Measurements from ENCODE around the gene RAI2. TPM values are rescaled to one million over a fixed set of nuclear protein-coding genes. Genes with fewer than 3 reads are reported as not detected.

RAI2 gene
- total RNA-seq, 1 donor from 2014 or later, result 5.7 TPM

- DNase-seq (ENCODE audit: extremely low spot score, unreplicated experiment), result no peak
- H3K4me3 Mint-ChIP-seq, result no peak overlapping the region
- no peak for TF ChIP-seq CTCF (conservative IDR thresholded peaks at IDR 0.05)
- peaks cover 4% of the 10 kb centered on the region for H3K36me3 Mint-ChIP-seq
- no peaks in the 10 kb centered on the region for H3K4me1 Mint-ChIP-seq (ENCODE audit: unreplicated experiment)
- H3K27me3 Mint-ChIP-seq, result no peaks in the 10 kb centered on the region
- peaks cover 4% of the 10 kb centered on the region for H3K9me3 Mint-ChIP-seq
- H3K27ac Mint-ChIP-seq, result no peak overlapping the region
Observed at GRCh38 chrX:17822351-17822750, 38.7 kb downstream of the RAI2 start.

GRCh38 chrX:17820100-17820499 lies 41.0 kb downstream of the RAI2 start:
- Mint-ChIP-seq H3K4me3 (no peak overlapping the region), H3K9me3 (no peaks in the 10 kb centered on the region), H3K27me3 (no peaks in the 10 kb centered on the region), H3K4me1 (ENCODE audit: unreplicated experiment) (no peaks in the 10 kb centered on the region), H3K36me3 (no peaks in the 10 kb centered on the region), H3K27ac (no peak overlapping the region)
- no peak for TF ChIP-seq CTCF (conservative IDR thresholded peaks at IDR 0.05)
- no peak for DNase-seq (ENCODE audit: extremely low spot score, unreplicated experiment)

- Mint-ChIP-seq H3K27ac (no peak overlapping the region), H3K27me3 (peaks cover 2% of the 10 kb centered on the region), H3K9me3 (no peaks in the 10 kb centered on the region), H3K4me3 (no peak overlapping the region), H3K36me3 (no peaks in the 10 kb centered on the region), H3K4me1 (ENCODE audit: unreplicated experiment) (no peaks in the 10 kb centered on the region)
- TF ChIP-seq CTCF (conservative IDR thresholded peaks at IDR 0.05), result no peak
- no peak for DNase-seq (ENCODE audit: extremely low spot score, unreplicated experiment)
Observed at GRCh38 chrX:17818726-17819125, 42.4 kb downstream of the RAI2 start.

GRCh38 chrX:17817251-17817650 lies 43.8 kb downstream of the RAI2 start:
- H3K9me3 Mint-ChIP-seq, result no peaks in the 10 kb centered on the region
- no peak overlapping the region for H3K4me3 Mint-ChIP-seq

GRCh38 chrX:17814557-17814956 lies 46.5 kb downstream of the RAI2 start:
- no peak overlapping the region for H3K4me3 Mint-ChIP-seq

More at GRCh38 chrX:17817251-17817650, 43.8 kb downstream of the RAI2 start:
- Mint-ChIP-seq H3K27me3 (peaks cover 3% of the 10 kb centered on the region), H3K4me1 (ENCODE audit: unreplicated experiment) (no peaks in the 10 kb centered on the region), H3K36me3 (no peaks in the 10 kb centered on the region), H3K27ac (no peak overlapping the region)
- no peak for TF ChIP-seq CTCF (conservative IDR thresholded peaks at IDR 0.05)
- DNase-seq (ENCODE audit: extremely low spot score, unreplicated experiment), result no peak

More at GRCh38 chrX:17814557-17814956, 46.5 kb downstream of the RAI2 start:
- Mint-ChIP-seq H3K27ac (no peak overlapping the region), H3K27me3 (peaks cover 3% of the 10 kb centered on the region), H3K36me3 (no peaks in the 10 kb centered on the region), H3K9me3 (no peaks in the 10 kb centered on the region), H3K4me1 (ENCODE audit: unreplicated experiment) (no peaks in the 10 kb centered on the region)
- TF ChIP-seq CTCF (conservative IDR thresholded peaks at IDR 0.05), result no peak
- DNase-seq (ENCODE audit: extremely low spot score, unreplicated experiment), result no peak
